GM21390 (cell line): ENCODE results near the gene LDB1.

Experiments
- ATAC-seq: cut with Tn5 transposase; IDR thresholded peaks from one replicate; pipeline ENCODE4 v1.9.1; 2021; ENCODE audit not compliant: unreplicated experiment

LDB1 gene

DNA sequence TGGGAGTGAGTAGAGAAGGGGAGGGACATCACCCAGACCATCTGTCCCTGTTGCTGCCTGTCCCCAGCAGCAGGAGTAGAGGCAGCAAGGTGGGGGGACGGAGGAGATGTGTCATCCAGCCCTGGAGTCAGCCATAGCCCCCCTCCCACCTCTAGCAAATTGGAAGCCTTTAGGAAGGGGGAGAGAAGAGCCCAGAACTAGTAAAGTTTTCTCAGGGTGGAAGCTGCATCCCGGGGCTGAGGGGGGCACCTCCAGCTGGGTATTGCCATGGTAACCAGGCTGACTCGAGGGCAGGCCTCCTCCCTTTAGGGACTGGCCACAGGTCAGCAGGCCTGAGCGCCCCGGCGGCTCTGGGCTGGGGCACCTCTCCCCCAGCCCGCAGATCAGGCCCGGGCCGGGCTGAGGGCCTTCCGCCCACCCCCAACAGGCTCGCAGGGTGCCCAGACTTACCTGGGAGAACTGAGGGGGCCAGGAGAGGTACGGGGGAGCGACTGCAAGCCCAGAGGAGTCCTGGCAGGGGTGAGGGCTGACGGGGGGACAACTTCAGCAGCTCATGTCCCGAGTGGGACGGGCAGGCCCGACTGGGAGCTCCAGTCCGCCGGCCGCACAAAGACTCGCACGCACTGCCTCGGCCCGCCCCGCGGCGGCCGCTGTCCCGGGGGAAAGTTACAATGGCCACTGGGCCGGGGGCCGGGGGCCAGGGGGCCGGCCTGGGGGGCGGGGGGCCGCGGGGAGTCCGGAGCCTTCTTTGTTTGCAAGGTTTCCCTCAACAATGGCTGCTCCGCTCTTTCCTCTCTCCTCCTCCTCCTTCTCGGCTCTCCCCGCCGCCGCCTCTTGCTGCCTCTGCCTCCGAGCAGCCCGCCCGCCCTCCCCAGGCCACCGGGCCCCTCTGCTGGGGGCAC is 6.0 kb downstream of the LDB1 start:
- peak; percentile 14 for ATAC-seq

DNA sequence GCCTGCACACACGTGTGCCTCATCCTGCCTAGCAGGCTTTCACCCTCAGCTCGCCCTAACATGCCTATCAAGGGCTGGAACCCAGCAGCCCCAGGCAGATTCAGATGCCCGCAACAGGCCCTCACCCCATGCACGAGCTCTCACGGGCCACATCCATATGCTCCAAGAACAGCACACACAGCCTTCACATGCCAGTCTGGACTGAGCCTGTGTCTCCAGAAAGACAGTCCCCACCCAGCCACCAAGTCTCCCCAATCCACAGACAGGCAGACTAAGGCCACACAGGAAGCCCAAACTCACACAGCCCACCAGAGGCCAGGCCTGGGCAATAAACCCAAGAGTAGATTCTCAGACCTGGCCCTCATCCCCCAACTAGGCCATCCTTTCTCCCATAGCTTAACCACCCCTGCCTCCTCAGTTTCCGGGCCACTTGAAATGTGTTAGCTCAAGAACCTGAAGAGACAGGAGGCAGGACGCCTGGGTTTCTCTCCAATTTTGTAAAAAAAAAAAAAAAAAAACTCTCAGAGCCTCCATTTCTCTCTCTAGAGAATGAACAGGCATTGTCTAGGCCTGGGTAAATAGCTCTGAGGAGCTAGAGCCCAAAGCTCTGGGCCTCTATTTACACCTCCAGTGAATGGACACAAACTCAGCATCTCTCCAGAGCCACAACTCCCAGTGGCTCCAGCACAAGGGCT is 6.8 kb downstream of the LDB1 start:
- no peak for ATAC-seq

DNA sequence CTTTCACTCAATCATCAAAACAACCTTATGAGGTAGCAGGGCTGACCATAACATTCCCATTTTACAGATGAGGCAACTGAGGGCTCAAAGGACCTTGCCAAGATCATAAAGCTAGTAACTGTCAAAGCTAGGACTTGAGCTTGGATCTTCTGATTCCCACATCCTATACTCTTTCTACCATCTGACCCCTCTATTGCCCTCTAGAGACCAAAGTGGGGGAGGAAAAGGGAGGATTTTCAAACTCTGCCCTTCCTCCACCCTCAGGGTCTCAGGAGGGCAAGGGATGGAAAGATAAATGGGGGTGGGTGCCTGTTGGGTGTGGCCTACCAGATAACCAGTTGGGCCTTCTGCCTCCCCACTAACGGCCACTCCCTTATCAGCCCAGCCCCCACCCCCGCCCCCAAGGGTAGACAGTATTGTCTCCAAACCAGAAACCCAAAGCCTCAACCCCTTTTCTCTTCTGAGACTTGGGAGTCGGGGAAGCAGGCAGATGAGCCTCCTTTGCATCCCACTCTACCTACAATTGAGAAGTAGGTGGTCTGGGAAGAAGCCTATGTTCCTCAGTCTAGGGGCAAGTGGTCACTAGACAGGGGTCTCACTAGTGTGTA is 7.9 kb downstream of the LDB1 start:
- no peak for ATAC-seq

DNA sequence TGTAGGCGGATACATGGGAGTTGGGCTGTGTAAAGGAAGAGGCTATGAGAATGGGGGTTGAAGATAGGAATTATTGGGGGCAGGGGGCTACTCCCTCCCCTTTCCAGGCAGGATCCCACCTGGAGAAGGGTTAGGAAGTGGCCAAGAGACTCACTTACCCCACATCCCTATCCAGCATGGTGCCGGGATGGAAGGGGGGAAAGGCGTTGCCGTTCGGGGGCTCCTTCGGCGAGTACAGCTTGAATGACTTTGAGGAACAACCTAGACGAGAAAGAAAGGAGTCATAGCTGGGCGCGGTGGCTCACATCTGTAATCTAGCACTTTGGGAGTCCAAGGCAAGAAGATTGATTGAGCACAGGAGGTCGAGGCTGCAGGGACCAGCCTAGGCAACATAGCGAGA is 8.9 kb downstream of the LDB1 start:
- no peak for ATAC-seq

DNA sequence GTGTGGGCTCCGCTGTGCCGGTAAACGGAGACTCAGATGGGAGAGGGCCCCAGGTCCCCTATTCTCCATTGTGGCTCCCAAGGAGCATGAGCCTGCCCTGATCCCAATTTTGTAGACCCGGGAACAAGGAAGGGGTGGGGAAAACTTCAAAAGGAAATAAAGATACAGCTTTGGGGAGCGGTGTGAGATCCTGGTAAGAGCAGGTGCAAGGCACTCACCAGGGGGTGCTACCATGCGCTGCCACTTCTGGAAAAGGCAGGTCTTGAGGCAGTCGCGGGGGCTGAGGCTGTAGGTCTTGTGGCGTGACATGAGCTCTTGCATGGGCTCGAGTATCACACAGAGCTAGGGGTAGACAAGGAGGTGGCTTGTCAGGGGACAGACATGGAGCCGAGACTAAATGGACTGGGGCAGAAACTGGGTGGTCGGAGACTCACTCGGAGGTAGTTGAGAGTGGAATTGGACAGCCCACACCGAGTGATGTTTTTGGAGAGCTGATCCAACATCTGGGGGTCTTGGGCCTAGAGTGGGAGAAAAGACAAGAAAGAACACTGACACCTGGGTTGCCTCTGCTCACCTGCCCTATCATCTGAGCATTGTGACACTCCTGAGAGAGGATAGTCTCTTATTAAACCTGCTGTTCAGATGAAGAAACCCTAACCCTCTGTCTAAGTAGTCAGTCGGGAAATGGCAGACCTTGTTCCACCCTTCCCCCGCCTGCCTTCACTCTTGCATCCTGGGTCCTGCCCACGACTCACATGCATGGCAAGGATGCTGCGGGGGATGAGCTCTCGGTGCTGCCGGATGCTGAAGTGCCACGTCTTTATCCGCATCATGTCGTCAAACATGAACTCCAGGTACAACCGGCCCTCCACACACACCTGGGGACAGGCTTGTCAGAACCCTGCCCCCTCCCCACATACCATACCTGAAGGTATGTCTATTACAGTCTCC is 10.7 kb downstream of the LDB1 start:
- ATAC-seq, result no peak

DNA sequence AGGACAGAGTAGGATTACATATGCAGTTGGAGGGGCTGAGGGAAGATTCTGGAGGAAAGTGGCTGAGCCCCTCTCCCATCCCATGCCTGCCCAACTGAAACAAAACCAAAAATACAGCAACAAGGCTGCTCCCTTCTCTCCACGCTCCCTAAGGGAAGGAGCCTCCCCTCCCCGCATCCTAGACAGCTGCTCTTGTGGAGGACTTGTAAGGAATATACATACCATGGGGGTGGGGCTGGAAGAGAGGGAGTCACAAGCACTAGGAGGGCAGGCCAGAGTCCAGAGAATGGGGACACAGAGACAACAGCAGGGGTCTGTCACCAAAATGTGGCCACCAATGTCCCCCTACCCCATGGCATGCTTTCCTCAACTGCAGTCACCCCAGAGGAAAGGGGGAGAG is 13.2 kb downstream of the LDB1 start:
- no peak for ATAC-seq

DNA sequence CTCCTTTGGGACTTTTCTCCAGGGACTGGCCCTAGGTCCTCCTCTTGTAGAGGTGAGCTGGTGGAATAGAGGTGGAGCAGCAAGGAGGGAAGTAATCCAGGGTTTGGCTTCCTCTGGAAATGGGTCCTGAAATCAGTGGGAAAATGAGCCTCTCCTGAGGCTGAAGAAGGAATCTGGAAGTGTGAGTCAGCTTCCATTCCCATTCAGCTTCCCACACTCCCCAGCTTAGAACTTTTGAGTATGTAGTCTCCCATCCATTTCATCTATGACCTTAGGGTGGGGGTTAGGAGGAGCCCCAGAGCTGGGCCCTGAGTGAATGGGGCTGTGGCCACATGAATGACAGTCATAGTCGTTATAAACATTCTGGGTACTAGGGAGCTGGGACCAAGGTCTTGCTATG is 17.7 kb downstream of the LDB1 start:
- no peak for ATAC-seq

DNA sequence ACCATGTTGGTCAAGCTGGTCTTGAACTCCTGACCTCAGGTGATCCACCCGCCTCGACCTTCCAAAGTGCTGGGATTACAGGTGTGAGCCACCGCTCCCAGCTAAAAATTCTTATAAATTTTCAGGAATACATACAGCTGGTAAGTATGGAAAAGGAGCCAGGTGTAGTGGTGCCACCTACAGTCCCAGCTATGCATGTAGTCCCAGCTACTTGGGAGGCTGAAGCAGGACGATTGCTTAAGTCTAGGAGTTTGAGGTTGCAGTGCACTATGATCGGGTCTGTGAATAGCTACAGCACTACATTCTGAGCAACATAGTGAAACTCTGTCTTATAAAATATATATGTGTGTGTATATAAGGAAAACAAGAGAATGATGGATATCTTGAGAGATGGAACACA is 19.0 kb downstream of the LDB1 start:
- ATAC-seq, result no peak

DNA sequence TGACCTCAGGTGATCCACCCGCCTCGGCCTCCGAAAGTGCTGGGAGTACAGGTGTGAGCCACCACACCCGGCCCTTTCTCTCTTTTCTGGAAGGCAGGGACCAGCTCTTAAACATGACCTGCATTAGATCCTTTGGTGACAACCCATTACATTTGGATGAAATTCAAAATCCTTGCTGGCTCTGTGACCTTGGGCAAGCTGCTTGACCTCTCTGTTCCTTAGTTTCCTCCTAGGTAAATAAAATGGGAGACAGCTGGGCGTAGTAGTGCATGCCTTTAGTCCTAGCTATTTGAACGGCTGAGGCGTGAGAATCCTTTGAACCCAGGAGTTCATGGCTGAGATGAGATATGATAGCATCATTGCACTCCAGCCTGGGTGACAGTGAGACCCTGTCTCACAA is 23.7 kb downstream of the LDB1 start:
- no peak for ATAC-seq

DNA sequence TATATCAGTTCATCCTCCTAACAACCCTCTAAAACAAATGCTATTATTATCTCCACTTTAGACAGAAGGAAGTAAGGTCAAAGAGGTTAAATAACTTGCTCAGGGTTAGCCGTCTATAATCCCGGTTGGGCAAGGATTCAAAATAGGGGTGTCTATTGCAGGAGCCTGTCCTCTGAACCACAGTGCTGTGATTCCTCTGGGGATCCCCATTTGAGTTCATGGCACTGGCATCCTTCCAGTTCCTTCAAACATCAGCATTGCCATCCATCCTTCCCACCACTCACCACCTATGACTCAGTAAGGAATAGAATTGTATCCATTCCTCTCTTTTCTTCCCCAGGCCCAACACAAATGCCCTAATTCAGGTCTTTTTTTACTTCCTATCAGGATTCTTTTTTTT is 29.4 kb downstream of the LDB1 start:
- no peak for ATAC-seq

DNA sequence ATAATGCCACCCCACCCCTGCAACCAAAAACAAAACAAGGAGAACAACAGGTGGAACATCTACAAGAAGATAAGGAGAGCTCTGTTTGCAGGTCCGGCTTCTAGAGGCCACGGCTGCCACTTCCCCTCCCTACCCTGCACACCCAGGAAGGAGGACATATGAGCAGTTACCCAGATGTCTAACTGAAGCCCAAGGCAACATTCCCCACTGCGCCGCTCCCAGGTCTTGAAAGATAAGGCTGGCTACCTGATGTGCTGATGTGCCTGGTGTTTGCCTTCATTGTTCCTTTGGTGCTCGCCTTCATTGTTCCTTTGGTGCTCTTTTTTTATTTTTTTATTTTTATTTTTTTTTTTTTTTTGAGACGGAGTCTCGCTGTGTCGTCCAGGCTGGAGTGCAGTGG is 34.0 kb downstream of the LDB1 start:
- ATAC-seq, result no peak

DNA sequence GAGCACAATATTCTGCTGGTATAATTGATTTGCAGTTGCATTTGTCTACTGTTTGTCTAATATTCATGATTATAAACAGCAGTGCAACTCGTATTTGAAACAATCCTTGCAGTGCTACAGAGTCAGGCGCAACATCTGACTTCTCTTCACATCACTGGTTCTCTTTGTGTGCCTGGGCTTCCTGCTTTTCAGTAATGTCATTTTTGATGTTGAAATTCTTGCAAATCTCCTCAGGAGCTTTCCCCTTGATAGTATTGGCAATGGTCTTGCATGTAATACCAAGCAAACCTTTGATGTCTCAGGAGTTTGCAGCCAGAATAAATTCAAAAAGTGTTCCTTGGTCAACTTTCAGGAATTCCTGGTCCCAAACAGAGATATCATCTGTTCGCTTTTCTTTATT is 34.8 kb downstream of the LDB1 start:
- no peak for ATAC-seq

DNA sequence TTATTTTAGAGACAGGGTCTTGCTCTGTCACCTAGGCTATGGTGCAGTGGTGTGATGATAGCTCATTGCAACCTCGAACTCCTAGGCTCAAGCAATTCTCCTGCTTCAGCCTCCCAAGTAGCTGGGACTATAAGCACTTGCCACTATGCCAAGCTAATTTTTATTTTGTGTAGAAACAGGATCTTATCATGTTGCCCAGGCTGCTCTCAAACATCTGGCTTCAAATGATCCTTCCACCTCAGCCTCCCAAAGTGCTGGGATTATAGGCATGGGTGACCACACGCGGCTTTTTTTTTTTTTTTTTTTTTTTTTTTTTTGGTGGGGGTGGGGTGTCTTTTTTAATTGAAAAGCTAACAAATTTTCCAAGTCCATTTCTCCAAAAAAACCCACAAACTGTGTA is 36.6 kb downstream of the LDB1 start:
- no peak for ATAC-seq

DNA sequence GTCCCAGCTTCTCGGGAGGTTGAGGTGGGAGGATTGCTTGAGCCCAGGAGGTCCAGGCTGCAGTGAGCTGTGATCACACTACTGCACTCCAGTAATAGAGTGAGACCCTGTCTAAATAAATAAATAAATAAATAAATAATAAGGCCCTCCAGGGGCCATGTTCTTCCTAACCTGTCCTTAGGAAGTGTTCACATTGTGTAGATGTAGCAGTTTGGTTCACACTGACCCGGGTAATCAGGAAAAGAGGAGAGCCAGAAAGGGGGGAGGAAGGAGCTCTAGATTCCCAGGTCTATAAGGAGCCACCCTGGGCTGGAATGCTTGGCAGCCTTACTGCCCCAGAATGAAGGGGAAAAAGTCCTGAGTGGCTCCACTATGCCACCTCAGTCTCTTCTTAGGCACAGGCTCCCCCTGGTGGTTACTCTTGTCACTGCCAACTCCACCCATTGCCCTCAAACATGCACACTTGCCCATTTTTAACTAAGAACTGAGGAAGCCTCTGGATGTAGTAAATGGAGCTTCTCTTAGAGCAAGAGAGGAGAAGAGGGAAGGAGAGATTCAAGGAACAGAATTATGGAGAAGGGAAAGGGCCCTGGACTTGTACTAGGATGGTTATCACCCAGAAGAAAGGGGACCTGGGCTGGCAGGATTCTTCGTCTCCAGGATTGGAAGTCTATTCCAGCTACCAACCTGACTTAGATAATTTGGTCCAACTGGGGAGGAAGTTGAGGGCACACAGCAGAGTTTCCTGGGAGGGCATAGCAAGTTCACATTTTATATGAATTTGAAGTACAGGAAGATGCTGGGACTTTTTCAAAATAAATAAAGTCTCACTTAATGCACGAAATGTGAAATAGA is 47.3 kb downstream of the LDB1 start:
- ATAC-seq, result no peak

DNA sequence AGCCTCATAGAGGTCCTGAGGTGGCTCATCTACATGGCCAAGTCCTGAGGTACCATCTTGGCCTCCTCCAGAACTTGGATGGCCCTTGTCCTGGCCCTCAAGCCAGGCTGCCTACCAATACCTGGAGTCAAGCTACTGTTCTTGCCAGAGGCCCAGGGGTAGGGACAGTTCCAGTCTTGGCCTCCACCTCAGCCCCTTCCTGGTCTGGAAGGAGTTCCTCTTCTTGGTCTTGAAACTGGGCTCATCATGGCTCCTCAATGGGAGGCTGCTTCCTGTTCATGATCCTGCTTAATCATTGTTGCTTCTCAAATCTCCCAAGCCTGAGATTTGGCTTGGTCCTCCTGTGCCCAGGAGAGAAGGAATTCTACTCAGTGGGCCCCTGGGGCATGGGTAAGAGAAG is 51.1 kb downstream of the LDB1 start:
- no peak for ATAC-seq

DNA sequence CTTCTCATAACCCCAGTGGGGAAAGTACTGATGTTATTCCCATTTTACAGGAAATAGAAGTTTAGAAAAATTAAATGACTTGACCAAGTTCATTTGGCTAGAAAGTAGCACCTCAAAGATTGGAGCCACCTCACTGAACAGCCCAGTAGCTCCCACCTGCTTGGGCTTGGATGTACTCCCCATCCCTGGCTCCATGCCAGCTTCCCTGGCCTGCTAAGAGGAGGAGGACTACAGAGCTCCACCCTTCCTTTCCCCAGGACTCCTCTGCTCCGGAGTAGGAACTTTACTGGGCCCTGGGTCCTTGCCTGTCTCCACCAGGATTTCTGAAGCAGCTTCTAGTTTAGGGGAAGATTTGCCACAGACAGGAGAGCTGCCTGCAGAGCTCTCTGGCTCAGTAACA is 52.0 kb downstream of the LDB1 start:
- no peak for ATAC-seq

DNA sequence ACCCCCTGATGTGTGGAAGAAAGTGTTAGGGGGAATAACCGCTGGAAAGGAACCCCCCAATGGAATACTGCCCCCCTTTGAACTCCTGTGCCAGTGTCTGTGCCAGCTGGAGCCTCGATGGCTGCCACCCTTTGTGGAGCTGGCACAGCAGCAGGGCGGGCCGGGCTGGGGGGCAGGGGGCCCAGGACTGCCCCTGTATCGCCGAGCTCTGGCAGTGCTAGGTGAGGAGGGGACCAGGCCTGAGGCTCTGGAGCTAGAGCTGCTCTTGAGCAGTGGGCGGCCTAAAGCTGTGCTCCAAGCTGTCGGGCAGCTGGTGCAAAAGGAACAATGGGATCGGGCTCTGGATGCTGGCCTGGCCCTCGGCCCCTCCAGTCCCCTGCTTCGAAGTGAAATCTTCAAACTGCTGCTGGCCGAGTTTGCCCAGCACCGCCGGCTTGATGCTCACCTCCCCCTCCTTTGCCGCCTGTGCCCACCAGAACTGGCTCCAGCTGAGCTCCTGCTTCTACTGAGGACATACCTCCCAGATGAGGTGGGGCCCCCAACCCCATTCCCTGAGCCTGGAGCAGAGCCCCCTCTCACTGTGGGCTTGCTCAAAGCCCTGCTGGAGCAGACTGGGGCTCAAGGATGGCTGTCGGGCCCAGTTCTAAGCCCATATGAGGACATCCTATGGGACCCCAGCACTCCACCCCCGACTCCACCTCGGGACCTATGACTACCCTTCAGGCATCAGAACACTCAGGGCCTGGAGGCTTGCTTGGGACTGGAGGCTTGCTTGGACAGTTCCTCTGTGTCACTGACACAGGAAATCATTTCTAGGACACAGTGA is 52.9 kb downstream of the LDB1 start:
- no peak for ATAC-seq

DNA sequence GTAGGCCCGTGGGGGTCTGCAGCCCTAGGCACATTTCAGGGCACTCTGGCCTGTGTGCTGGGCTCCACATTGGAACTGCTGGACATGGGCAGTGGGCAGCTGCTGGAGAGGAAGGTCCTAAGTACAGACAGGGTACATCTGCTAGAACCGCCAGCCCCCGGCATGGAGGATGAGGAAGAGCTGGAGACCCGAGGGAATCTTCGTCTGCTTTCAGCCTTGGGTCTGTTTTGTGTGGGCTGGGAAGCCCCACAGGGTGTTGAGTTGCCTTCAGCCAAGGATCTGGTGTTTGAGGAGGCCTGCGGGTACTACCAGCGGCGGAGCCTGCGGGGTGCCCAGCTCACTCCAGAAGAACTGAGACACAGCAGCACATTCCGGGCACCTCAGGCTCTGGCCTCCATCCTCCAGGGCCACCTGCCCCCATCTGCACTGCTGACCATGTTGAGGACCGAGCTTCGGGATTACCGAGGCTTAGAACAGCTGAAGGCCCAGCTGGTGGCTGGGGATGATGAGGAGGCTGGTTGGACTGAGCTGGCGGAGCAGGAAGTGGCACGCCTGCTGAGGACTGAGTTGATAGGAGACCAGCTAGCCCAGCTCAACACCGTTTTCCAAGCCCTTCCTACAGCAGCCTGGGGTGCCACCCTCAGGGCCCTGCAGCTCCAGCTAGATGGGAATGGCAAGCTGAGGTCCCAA is 53.6 kb downstream of the LDB1 start:
- no peak for ATAC-seq
